ENCODE measurements around the gene LEP. TPM values are rescaled to one million over a fixed set of nuclear protein-coding genes. Genes with fewer than 3 reads are reported as not detected.

LEP gene
- polyA plus RNA-seq, 1 of the 3 experiments (the other 2 are of a cell fraction): not detected

DNA sequence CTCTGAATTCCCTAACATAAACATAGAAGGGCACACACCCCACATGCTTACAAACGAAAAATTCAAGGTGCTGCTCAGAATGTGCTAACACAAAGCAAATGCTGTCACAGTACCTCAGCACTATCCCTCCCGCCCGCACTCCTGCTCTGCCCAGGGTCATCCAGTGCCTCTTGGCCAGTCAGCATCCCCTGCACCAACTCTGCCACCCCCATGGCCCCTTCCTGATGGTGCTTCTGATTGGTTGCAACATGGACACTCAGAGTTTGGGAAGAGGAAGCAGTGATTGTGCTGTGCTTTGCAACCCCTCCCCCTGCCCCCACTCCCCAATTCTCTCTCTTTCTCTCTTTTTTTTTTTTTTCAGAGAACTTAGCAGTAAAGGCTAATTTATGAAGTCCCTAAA, 13.8 kb upstream of the LEP start:
- H3K27ac ChIP-seq (ENCODE audit: low read depth in 2 of 2, low read length in 1 of 2): no peak overlapping the region
- no peaks in the 10 kb centered on the region for H3K9me2 ChIP-seq
- H3K79me2 ChIP-seq (ENCODE audit: insufficient read depth): no peaks in the 10 kb centered on the region
- ChIA-PET CTCF (interaction anchor here (1.0 to 1.5 kb wide), 4 partner anchors 10 to 40 kb away, joined by 3 to 5 read pairs (median 3); no protein-coding TSS in a partner anchor), POLR2A (no interaction called here)
- no peaks in the 10 kb centered on the region for H3K9me3 ChIP-seq
- no peak overlapping the region for H3K9ac ChIP-seq
- no peak overlapping the region for H3K4me2 ChIP-seq
- H3K4me3 ChIP-seq (ENCODE audit: low read depth in 2 of 2, low read length in 1 of 2): no peak overlapping the region
- H4K20me1 ChIP-seq (ENCODE audit: insufficient read depth): no peaks in the 10 kb centered on the region
- peaks cover 0 to 12% of the 10 kb centered on the region in 2 experiments; a peak in 1 of 4 replicates for H3K4me1 ChIP-seq (ENCODE audit: control insufficient read depth in 1 of 2, insufficient read depth in 2 of 2, low read depth in 1 of 2, low read length in 1 of 2)
- no peak for DNase-seq
- H3K27me3 ChIP-seq (ENCODE audit: insufficient read depth): peaks cover 6% of the 10 kb centered on the region; the same call in 1 of the 2 replicates
- WGBS (ENCODE audit: low lambda C conversion rate): 70% methylated on average over 3 of the region's 3 CpGs
- H2AFZ ChIP-seq (ENCODE audit: low read depth): no peak overlapping the region
- no peaks in the 10 kb centered on the region for H3K36me3 ChIP-seq (replicated peaks in 1 of 2; ENCODE audit: control insufficient read depth in 1 of 2, insufficient read depth in 2 of 2, low read length in 1 of 2)
- TF ChIP-seq YY1 (IDR thresholded peaks at IDR 0.05; ENCODE audit: low read depth): no peak
- TF ChIP-seq MXI1 (IDR thresholded peaks at IDR 0.05; ENCODE audit: low read depth, low read length): no peak
- no peak for TF ChIP-seq EP300 (IDR thresholded peaks at IDR 0.05; ENCODE audit: borderline replicate concordance in 1 of 2, low read depth in 1 of 2, low read length in 1 of 2)
- TF ChIP-seq, protein P1, sequence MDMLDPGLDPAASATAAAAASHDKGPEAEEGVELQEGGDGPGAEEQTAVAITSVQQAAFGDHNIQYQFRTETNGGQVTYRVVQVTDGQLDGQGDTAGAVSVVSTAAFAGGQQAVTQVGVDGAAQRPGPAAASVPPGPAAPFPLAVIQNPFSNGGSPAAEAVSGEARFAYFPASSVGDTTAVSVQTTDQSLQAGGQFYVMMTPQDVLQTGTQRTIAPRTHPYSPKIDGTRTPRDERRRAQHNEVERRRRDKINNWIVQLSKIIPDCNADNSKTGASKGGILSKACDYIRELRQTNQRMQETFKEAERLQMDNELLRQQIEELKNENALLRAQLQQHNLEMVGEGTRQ (IDR thresholded peaks at IDR 0.05; ENCODE audit: borderline replicate concordance, low read depth, low read length): no peak
- no peak for TF ChIP-seq FOXM1 (IDR thresholded peaks at IDR 0.05; ENCODE audit: low read depth)
- no peak for TF ChIP-seq GABPA (IDR thresholded peaks at IDR 0.05; ENCODE audit: low read depth)
- H3F3A ChIP-seq (replicated peaks; ENCODE audit: insufficient read depth): no peaks in the 10 kb centered on the region

GRCh38 chr7:128231021-128231420, 10.1 kb upstream of the LEP start:
- Histone ChIP-seq H3K36me3 (replicated peaks in 1 of 2; ENCODE audit: control insufficient read depth in 1 of 2, insufficient read depth in 2 of 2, low read length in 1 of 2) (no peaks in the 10 kb centered on the region), H3K9me3 (no peaks in the 10 kb centered on the region), H3K79me2 (ENCODE audit: insufficient read depth) (no peaks in the 10 kb centered on the region), H4K20me1 (ENCODE audit: insufficient read depth) (no peaks in the 10 kb centered on the region), H3K27ac (ENCODE audit: low read depth in 2 of 2, low read length in 1 of 2) (no peak overlapping the region), H2AFZ (ENCODE audit: low read depth) (no peak overlapping the region), H3K9me2 (no peaks in the 10 kb centered on the region), H3F3A (replicated peaks; ENCODE audit: insufficient read depth) (no peaks in the 10 kb centered on the region), H3K4me3 (ENCODE audit: low read depth in 2 of 2, low read length in 1 of 2) (no peak overlapping the region), H3K27me3 (ENCODE audit: insufficient read depth) (peaks cover 6% of the 10 kb centered on the region; the same call in 1 of the 2 replicates), H3K9ac (no peak overlapping the region), H3K4me2 (no peak overlapping the region), H3K4me1 (ENCODE audit: control insufficient read depth in 1 of 2, insufficient read depth in 2 of 2, low read depth in 1 of 2, low read length in 1 of 2) (peaks cover 0 to 7% of the 10 kb centered on the region in 2 experiments; a peak in 1 of 4 replicates)
- DNase-seq: no peak
- ChIA-PET CTCF (interaction anchor here (1.2 to 5.7 kb wide), 4 partner anchors 12 to 116 kb away, joined by 3 to 34 read pairs (median 8); no protein-coding TSS in a partner anchor), POLR2A (interaction anchor here (0.6 kb wide), 1 partner anchor 19 kb away, joined by 5 read pairs; no protein-coding TSS in a partner anchor)
- WGBS (ENCODE audit: low lambda C conversion rate): 76% methylated on average over 5 of the region's 5 CpGs
- TF ChIP-seq FOXM1 (IDR thresholded peaks at IDR 0.05; ENCODE audit: low read depth): no peak
- TF ChIP-seq, protein P2, sequence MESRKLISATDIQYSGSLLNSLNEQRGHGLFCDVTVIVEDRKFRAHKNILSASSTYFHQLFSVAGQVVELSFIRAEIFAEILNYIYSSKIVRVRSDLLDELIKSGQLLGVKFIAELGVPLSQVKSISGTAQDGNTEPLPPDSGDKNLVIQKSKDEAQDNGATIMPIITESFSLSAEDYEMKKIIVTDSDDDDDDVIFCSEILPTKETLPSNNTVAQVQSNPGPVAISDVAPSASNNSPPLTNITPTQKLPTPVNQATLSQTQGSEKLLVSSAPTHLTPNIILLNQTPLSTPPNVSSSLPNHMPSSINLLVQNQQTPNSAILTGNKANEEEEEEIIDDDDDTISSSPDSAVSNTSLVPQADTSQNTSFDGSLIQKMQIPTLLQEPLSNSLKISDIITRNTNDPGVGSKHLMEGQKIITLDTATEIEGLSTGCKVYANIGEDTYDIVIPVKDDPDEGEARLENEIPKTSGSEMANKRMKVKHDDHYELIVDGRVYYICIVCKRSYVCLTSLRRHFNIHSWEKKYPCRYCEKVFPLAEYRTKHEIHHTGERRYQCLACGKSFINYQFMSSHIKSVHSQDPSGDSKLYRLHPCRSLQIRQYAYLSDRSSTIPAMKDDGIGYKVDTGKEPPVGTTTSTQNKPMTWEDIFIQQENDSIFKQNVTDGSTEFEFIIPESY (IDR thresholded peaks at IDR 0.05; ENCODE audit: borderline replicate concordance, low read depth): no peak
- no peak for TF ChIP-seq GABPA (IDR thresholded peaks at IDR 0.05; ENCODE audit: low read depth)

Data from SK-N-SH (cell line).